Mucosa of gallbladder (tissue), 1 donor: ENCODE data around the gene RBMS3. TPM values are rescaled to one million over a fixed set of nuclear protein-coding genes. Genes with fewer than 3 reads are reported as not detected.
"Not testable (repeated sequence)": the region's sequence is repeated elsewhere in the genome, so short reads cannot be mapped to it uniquely, and the experiment has no call there.

ENCODE experiments used
- DNase-seq: peaks from one replicate; pipeline ENCODE4 v3.0.0-alpha.2; 2020; ENCODE audit warnings: low spot score
- total RNA-seq: library from RNA; stranded (reverse); gene quantifications from one replicate; pipeline ENCODE4 v1.2.1, GENCODE V29; 2021
- donor health status: DM: no; HTN: no; CAD: no.

RBMS3 gene
- total RNA-seq, 1 donor from 2014 or later = 49.6 TPM

DNA sequence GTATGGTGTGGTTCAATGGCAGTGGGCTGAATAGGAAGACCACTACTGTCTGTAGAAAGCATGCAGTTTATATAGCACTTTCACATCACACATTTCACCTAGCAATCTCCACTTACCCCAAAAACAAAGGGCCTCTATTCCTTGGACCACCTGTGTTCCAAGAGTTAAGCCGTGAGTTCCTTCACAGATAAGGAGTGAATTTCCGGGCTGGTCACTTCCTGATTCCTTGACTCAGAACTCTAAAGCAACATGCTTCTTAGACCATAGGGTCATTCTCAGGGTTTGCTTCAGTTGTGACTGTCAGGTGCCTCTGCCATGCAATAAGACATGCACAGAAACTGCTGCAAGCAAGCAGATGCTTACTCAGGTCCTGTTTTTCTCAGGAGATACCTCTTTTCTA, 737.0 kb downstream of the RBMS3 start:
- DNase-seq = no peak

DNA sequence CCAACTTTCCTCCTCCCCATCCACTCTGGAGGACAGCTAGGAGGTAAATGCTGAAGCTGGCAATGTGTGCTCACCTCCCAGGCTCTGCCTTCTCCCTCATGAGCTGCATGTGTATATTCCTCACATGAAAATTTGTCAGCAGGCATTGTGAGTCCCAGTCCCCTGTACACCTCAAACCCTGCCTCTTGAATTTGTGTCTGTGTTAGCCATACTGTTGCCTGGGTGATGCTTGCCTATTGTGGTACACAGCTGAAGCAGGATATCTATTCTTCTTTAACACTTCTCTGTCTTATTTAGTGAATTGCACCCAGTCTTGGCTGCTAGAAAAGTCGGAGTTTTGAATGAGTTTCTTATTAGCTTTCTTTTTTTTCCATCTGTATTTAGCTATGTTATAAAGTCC, 739.5 kb downstream of the RBMS3 start:
- DNase-seq = no peak

DNA sequence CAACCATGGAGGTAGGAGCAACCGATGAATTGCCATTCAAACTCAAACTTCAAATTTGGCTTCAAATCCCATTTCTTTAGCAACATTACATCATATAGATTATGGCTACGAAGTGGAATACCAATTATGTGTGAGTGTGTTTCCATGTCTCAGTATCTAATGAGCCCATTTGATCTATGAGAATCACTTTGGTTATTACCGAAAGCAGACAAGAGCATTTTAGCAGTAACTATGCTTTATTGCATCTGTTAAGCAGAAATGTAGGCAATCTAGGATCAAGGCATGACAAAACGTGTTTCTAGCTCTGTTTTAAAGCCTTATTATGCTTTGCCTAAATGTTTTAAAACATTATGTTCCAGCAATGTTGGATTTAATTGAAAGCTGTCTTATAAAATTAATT, 743.6 kb downstream of the RBMS3 start:
- DNase-seq = no peak

DNA sequence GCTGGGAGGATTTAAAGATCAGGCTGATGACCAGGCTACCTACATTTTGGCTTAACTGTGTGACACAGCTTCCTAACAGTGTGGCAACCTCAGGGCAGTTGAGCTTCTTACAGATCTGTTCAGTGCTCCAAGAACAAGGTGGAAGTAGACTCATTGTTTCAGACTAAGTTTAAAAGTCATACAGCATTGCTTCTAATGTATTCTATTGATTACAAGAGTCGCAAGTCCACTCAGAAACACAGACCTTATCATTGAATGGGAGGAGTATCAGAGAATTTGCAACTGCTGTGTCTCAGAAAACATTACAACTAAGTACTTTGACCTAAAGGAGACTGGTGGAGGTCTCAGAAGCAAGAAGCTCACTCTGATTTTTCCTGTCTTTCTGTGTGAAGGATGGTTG, 746.0 kb downstream of the RBMS3 start:
- no peak for DNase-seq

DNA sequence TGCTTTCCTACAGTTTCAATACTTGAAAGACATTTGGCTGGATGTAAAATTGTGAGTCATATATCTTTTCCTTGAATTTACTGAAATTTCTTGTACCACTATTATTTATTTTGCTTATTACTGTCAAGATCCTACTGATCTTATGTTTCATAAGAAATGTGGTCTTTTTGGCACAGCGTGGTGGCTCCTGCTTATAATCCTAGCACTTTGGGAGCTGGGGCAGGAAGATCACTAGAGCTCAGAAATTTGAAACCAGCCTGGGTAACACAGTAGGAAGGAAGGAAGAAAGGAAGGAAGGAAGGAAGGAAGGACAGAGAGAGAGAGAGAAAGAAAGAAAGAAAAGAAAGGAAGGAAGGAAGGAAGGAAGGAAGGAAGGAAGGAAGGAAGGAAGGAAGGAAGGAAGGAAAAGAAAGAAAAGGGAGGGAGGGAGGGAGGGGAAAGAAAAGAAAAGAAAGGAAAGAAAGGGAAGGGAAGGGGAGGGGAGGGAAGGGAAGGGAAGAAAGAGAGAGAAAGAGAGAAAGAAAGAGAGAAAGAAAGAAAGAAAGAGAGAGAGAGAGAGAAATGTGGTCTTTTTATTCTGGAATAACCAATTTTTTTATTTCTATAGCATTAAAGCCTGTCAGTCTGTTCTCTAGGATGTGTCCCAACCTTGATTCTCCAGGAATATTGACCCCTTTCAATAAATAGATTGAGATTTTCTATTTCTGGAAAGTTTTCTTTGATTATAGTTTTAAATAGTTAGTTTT, 753.5 kb downstream of the RBMS3 start:
- DNase-seq = no peak

DNA sequence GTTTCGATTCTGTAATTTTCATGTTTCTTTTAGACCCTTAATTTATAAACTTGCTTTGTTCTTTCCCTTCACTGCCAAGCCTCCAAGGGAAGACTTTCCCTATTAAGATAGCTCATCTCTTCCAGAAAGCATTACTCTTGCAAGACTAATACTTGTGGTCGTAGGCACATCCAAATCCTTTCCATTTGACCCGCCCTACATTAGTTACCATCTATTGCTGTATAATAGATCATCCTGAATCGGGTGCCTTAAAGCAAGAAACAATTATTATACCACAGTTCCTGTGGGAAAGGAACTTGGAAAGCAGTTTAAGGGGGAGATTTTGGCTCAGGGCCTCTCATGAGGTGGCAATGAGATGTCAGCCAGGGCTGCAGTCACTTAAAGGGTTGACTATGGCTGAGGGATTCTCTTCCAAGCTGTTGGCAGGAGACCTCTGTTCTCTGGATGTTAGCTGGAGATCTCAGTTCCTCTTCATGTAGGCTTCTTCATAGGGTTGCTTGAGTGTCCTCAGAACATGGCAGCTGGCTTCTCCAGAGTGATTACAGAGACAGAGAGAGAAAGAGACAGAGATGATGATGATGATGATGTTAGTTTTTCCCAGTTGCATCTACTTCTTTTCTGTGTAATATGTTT, 755.2 kb downstream of the RBMS3 start:
- DNase-seq = no peak

DNA sequence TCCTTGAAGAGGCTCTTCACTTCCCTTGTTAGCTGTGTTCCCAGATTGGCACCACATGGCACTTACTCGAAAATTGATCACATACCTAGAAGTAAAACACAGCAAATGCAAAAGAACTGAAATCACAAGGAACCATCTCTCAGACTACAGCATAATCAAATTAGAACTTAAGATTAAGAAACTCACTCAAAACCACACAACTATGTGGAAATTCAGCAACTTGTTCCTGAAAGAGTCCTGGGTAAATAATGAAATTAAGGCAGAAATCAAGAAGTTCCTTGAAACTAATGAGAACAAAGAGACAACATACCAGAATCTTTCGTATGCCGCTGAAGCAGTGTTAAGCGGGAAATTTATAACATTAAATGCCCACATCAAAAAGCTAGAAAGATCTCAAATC, 759.3 kb downstream of the RBMS3 start:
- DNase-seq = no peak

DNA sequence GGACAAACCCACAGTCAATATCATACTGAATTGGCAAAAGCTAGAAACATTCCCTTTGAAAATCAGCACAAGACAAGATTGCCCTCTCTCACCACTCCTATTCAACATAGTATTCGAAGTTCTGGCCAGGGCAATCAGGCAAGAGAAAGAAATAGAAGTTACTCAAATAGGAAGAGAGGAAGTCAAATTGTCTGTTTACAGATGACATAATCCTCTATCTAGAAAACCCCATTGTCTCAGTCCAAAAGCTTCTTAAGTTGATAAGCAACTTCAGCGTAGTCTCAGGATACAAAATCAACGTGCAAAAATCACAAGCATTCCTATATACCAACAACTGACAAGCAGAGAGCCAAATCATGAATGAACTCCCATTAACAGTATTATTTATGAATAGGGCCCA, 760.6 kb downstream of the RBMS3 start:
- not testable (repeated sequence) for DNase-seq

DNA sequence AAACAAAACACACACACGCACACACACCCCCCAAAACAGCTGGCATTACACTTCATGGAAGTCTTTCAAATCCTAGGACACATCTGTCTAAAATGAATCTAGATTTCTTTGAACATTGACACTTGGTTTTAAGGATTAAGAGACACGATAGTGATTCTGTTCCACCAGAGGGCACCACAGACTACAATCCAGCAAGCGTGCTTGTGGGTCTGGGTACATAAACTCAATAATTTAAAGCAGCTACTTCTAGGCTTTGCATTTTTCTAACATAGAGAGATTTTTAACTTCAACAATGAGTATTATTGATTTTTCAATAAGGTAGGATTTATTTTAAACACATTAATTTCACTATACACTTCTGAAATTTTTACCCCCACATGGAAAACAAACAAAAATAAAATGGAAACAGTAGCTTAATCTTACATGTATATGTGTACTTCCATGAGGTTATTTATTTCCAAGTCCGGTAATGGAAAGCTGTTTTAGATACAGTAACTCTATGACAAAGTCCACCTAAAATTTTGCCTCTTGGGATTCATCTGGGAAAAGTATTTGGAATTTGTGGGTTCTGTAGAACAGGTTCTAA, 761.5 kb downstream of the RBMS3 start:
- peak; percentile 56 for DNase-seq

DNA sequence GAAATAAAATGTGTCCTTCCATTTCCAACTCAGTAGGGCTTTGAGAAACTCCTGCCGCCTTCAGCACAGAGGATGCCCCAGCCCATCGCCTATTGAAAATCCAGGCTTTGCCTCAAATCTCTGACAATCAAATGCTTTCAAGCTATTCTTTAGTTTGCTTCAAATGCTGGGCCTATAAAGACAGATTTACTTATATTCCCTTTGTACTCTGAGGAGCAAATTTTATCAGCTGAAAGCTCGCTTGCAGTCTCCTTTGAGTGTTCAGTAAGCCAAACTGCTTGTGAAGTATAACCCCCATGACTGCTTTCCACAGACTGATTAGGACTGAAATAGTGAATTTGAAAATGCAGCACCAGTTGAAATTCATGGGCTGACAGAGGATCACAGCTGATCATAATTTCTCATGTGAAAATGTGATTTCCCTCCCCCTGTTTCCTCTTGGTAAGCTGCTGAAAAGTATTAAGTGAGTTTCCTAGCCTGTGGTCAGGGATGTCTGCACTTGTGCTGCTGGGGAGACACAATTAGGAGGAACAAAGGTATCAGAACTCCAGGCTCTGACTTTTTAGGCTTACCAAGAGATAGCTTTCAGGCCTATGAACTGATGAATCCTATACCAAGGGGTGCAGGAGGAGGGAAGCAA, 762.2 kb downstream of the RBMS3 start:
- DNase-seq = no peak

DNA sequence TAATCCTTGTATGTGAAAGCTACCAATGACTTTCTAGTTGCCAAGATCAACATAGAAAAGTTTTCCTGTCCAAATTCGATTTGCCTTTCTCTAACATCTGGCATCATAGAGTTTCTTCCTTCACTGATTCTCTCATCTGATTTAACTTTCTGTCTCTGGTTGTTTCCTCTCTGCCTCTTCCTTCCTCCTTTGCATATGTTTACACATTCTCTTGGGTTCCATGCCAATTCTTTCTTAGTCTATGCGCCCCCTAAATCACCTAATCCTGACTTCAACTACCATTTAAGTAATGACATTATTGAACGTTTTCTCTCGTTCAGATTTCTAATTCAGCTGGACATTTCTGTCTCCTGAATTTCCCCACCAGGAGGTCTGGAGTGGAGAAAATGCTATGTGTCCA, 763.6 kb downstream of the RBMS3 start:
- DNase-seq = no peak

DNA sequence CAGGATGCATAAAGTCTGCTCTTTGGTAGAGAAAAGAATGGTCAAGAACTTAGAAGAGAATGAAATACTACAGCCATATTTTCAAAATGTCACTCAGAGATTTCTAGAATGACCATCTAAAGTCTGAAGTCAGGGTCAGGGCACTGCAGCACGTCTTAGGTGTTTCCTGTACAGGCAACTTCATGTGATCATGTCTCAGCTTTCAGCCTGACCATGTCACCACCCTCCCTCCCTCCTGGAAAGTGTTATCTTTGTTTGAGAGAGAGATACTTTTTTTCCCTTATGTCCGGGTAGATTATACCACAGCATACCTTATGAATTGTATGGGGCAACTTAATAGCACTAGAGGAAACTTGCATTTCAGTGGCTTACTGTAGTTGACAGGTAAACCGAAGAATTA, 767.6 kb downstream of the RBMS3 start:
- DNase-seq = no peak

DNA sequence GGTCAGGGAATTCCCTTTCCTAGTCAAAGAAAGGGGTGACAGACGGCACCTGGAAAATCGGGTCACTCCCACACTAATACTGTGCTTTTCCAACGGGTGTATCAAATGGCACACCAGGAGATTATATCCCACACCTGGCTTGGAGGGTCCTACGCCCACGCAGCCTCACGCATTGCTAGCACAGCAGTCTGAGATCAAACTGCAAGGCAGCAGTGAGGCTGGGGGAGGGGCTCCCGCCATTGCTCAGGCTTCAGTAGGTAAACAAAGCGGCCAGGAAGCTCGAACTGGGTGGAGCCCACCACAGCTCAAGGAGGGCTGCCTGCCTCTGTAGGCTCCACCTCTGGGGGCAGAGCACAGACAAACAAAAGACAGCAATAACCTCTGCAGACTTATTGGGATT, 769.2 kb downstream of the RBMS3 start:
- DNase-seq = not testable (repeated sequence)

DNA sequence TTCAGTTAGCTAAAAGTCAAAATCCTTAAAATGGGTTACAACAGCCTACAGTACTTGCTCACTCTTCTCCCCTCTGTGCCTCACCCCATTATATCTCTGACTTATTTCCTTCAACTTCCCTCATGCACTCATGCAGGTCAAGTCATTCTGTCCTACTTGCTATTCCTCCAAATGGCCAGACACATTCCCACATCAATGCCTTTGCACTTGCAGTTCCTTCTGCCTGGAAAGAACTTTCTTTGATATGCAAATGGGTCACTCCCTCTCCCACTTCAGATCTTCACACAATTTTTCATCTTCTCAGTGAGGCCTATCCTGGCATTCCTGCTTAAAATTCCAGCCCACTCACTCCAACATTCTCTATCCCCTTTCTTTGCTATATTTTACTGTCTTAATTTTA, 778.4 kb downstream of the RBMS3 start:
- no peak for DNase-seq
